GM06990 (cell line): ENCODE results near the gene SOD1.

Experiments used
- DNase-seq: peaks from one replicate; pipeline ENCODE4 v3.0.0-alpha.2; 2011; ENCODE audit not compliant: insufficient read length; ENCODE audit errors: extremely low read depth
- H3K27me3 ChIP-seq: replicated peaks from 2 replicates; pipeline ENCODE4 v1.6.0; 2011; ENCODE audit warnings: low read length; ENCODE audit not compliant: control insufficient read depth, insufficient read depth
- H3K36me3 ChIP-seq: 2 replicates; pipeline ENCODE4 v1.5.1; 2011; ENCODE audit warnings: low read length; ENCODE audit not compliant: control insufficient read depth, insufficient read depth
- H3K4me3 ChIP-seq: replicated peaks from 2 replicates; pipeline ENCODE4 v1.5.1; 2011; ENCODE audit warnings: low read depth, mild to moderate bottlenecking, control low read depth, low read length
- CTCF ChIP-seq: IDR thresholded peaks from 2 replicates; pipeline ENCODE4 v1.5.1; 2011; ENCODE audit warnings: low read length, control low read depth, mild to moderate bottlenecking, inconsistent platforms; ENCODE audit not compliant: insufficient read depth, poor library complexity, severe bottlenecking

The SOD1 gene

GRCh38 chr21:31677047-31677446 lies 17.6 kb downstream of the SOD1 start:
- TF ChIP-seq CTCF: no peak
- H3K27me3 ChIP-seq: no peaks in the 10 kb centered on the region
- H3K4me3 ChIP-seq: no peak overlapping the region
- H3K36me3 ChIP-seq: no peaks in the 10 kb centered on the region; the same call in 1 of the 2 replicates
- DNase-seq: no peak

DNA sequence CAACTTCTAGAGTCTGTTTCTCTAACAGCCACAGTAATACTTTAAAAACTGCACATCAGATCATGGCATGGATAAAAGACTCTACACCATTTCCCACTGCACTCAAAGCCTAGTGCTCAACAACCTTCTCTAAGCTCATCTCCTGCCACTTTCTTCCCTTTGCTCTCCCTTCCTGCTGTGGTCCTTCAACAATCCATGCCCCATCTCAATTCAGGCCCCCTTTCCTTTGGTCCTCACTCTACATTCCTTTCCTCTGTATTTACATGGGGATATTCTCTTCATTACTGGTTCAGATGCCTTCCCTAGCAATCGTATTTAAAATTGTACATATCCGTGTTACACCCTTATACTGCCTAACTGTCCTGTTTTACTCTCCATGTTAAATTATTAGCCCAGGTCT lies 19.0 kb downstream of the SOD1 start:
- no peak for TF ChIP-seq CTCF
- Histone ChIP-seq H3K4me3 (no peak overlapping the region), H3K27me3 (no peaks in the 10 kb centered on the region), H3K36me3 (0 out of 2 replicates have a peak, but pooled peaks cover 1% of the 10 kb centered on the region)
- DNase-seq: no peak

GRCh38 chr21:31682620-31683019 lies 23.1 kb downstream of the SOD1 start:
- DNase-seq: no peak
- no peak for TF ChIP-seq CTCF
- Histone ChIP-seq H3K36me3 (peaks cover 9% of the 10 kb centered on the region), H3K4me3 (no peak overlapping the region), H3K27me3 (no peaks in the 10 kb centered on the region)

- no peak for TF ChIP-seq CTCF
- Histone ChIP-seq H3K4me3 (no peak overlapping the region), H3K27me3 (no peaks in the 10 kb centered on the region), H3K36me3 (peaks cover 9% of the 10 kb centered on the region)
- DNase-seq: no peak
These were observed 23.5 kb downstream of the SOD1 start for GRCh38 chr21:31683029-31683428.

DNA sequence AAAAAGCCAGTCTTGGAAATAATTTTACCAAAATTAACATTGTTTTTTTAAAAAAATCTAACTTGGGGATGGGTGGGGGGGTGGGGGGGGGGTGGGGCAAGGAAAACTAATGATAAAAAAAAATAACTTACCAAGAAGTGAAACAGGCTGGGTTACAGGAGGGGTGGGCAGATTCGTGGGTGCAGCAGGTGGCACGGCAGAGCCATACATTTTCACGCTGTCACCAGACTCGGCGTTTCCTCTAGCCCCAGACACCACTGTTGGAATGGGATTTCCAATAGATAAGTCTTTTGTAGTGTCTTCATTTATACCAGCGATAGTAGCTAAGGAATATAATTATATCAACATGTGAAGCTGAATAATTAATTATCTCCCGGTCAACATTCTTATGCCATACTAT lies 25.4 kb downstream of the SOD1 start:
- Histone ChIP-seq H3K36me3 (peaks cover 10% of the 10 kb centered on the region), H3K4me3 (no peak overlapping the region), H3K27me3 (no peaks in the 10 kb centered on the region)
- no peak for DNase-seq
- no peak for TF ChIP-seq CTCF

GRCh38 chr21:31686272-31686915 lies 26.9 kb downstream of the SOD1 start:
- DNase-seq: no peak
- no peak for TF ChIP-seq CTCF
- H3K36me3 ChIP-seq: peaks cover 12% of the 10 kb centered on the region

More at GRCh38 chr21:31686272-31686915, 26.9 kb downstream of the SOD1 start:
- Histone ChIP-seq H3K4me3 (no peak overlapping the region), H3K27me3 (no peaks in the 10 kb centered on the region)
